GM19043 (cell line): ENCODE measurements around the gene RUNX2.
"Not testable (repeated sequence)": the region's sequence is repeated elsewhere in the genome, so short reads cannot be mapped to it uniquely, and the experiment has no call there.

ENCODE experiments used
- ATAC-seq: cut with Tn5 transposase; IDR thresholded peaks from one replicate; pipeline ENCODE4 v1.9.1; 2021; ENCODE audit warnings: low read depth; ENCODE audit not compliant: unreplicated experiment

The RUNX2 gene

GRCh38 chr6:45327956-45328522 lies at the start of gene RUNX2:
Gene RUNX2 (plus strand): TSS chr6:45328330. CDS start chr6:45328727, 397 bp downstream.
- ATAC-seq, result no peak

GRCh38 chr6:45278367-45278766 lies 49.8 kb upstream of the RUNX2 start:
- ATAC-seq, result no peak

- not testable (repeated sequence) for ATAC-seq
These were observed 41.4 kb upstream of the RUNX2 start for GRCh38 chr6:45286707-45287106.

- no peak for ATAC-seq
These were observed 38.2 kb upstream of the RUNX2 start for GRCh38 chr6:45289751-45290514.

GRCh38 chr6:45293306-45293705 lies 34.8 kb upstream of the RUNX2 start:
- no peak for ATAC-seq

GRCh38 chr6:45294065-45294701 lies 33.9 kb upstream of the RUNX2 start:
- ATAC-seq, result not testable (repeated sequence)

GRCh38 chr6:45297320-45297719 lies 30.8 kb upstream of the RUNX2 start:
- no peak for ATAC-seq

GRCh38 chr6:45299096-45299581 lies 29.0 kb upstream of the RUNX2 start:
- ATAC-seq, result no peak

GRCh38 chr6:45300736-45301135 lies 27.4 kb upstream of the RUNX2 start:
- ATAC-seq, result no peak

- ATAC-seq, result no peak
These were observed 26.6 kb upstream of the RUNX2 start for GRCh38 chr6:45301348-45302142.

GRCh38 chr6:45302832-45303231 lies 25.3 kb upstream of the RUNX2 start:
- ATAC-seq, result no peak

- ATAC-seq, result no peak
These were observed 22.6 kb upstream of the RUNX2 start for GRCh38 chr6:45305546-45305945.

GRCh38 chr6:45310118-45310788 lies 17.9 kb upstream of the RUNX2 start:
- no peak for ATAC-seq

- no peak for ATAC-seq
These were observed 14.0 kb upstream of the RUNX2 start for GRCh38 chr6:45314146-45314545.

- no peak for ATAC-seq
These were observed 7.8 kb upstream of the RUNX2 start for GRCh38 chr6:45320349-45320748.

- ATAC-seq, result no peak
These were observed 4.4 kb upstream of the RUNX2 start for GRCh38 chr6:45323656-45324224.

- ATAC-seq, result no peak
These were observed 1.3 kb upstream of the RUNX2 start for GRCh38 chr6:45326698-45327417.

- no peak for ATAC-seq
These were observed 393 bp downstream of the RUNX2 start for GRCh38 chr6:45328523-45328922.

- no peak for ATAC-seq
These were observed 16.8 kb downstream of the RUNX2 start for GRCh38 chr6:45344900-45345299.
